ENCODE data around the gene CD300C.
"Not testable (repeated sequence)": the region's sequence is repeated elsewhere in the genome, so short reads cannot be mapped to it uniquely, and the experiment has no call there.

The CD300C gene

GRCh38 chr17:74532115-74532514 lies 13.8 kb downstream of the CD300C start:
- no peak for DNase-seq (ENCODE audit: low read depth in 2 of 2, low spot score in 1 of 2)

DNA sequence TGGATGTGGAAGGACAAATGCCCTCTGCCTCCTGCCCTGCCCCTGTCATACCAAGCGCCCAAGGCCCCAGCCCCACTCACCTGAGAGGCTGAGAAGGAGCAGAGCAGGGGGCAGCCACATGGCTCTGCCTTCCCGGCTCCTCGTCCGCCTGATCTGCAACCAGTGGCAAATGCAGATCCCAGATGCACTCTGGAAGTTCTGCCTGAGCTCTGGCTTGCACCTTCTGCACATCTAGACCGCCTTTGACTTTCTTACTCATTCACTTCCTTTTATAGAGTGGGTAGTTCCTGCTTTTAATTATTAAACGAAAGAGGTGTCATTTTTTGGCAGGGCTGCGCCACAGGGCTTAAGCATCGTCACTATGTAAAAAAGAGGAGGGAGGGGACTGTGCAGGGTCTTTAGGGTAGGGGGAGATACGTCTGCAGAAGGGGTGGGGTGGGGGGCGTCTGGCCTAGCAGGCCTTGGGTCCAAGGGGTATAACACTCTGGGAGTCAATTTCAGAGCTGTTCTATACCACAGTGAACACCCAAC lies 14.6 kb downstream of the CD300C start, which contains the start of gene CD300LB:
CD300LB (minus strand) TSS at position 245 of the 531 bp plus-strand sequence; CDS start at position 120, 125 bp downstream.
- no peak for DNase-seq (ENCODE audit: low read depth in 2 of 2, low spot score in 1 of 2)

DNA sequence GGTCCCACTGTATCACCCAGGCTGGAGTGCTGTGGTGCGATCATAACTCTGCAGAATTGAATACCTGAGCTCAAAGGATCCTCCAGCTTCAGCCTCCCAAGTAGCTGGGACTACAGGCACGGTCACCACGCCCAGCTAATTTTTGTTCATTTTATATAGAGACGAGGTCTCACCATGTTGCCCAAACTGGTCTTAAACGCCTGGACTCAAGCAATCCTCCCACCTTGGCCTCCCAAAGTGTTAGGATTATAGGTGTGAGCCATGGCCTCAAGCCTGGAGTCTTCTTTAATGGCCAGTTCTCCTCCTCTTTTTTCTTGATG lies 15.1 kb downstream of the CD300C start:
- no peak for DNase-seq (ENCODE audit: low read depth in 2 of 2, low spot score in 1 of 2)

DNA sequence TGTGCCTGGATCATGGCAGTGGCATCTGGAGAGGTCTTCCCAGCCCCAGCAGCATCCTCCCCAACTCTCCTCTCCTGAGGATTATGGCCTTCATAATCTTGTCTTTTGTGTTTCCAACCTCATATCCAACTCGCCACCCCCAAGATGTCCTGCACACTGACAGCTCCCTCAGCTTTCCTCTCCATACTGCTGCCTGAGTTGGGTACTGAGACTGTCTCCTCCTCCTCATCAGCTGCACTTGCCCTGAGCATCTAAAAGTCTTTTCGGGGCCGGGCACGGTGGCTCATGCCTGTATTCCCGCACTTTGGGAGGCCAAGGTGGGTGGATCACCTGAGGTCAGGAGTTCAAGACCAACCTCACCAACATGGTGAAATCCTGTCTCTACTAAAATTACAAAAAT lies 16.7 kb downstream of the CD300C start:
- no peak for DNase-seq (ENCODE audit: low read depth in 2 of 2, low spot score in 1 of 2)

- DNase-seq (ENCODE audit: low read depth in 2 of 2, low spot score in 1 of 2): no peak
These were observed 17.3 kb downstream of the CD300C start for GRCh38 chr17:74528491-74529199.

GRCh38 chr17:74527756-74528155 lies 18.2 kb downstream of the CD300C start:
- DNase-seq (ENCODE audit: low read depth in 2 of 2, low spot score in 1 of 2): no peak

DNA sequence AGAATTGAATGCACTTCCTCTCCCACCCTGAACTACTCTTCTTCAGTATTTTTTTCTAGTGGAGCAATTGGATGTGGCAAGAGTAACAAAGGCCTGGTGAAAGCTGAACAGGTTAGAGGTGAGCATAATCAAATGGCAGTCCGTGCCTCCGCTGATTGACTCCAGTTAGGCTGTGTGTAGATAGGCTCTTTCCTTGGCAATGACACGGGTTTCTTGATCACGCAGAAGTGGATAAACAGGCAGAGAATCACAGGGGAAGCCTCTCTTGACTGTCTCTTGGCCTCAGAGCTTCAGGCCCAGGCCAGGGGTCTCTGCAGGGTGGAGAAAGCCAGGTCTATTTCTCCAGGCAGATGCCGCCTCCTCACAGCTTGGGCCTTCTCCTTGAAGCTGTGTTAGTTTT lies 18.8 kb downstream of the CD300C start:
- no peak for DNase-seq (ENCODE audit: low read depth in 2 of 2, low spot score in 1 of 2)

- no peak for DNase-seq (ENCODE audit: low read depth in 2 of 2, low spot score in 1 of 2)
These were observed 19.2 kb downstream of the CD300C start for GRCh38 chr17:74526681-74527080.

DNA sequence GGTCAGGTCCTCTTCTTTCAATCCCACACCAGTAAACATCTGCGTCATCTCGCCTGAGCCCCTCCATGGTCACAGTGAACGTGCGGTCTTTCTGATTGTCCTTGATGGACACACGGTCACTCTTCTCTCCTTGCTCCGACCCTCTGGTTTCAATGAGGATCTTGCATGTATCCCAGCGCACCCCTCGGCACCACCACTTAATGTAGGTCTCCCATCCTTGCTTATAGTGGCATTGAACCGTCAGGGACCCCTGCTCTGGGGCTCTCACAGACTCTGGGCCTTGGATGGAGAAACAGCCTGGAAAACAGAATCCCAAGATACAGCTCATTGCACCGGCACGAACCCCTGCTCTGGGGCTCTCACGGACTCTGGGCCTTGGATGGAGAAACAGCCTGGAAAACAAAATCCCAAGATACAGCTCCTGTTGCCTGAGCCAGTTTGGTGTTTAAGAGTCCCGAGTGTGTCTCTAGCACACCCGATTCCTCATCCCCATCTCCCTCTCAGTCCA lies 20.1 kb downstream of the CD300C start:
- DNase-seq (ENCODE audit: low read depth in 2 of 2, low spot score in 1 of 2): no peak

DNA sequence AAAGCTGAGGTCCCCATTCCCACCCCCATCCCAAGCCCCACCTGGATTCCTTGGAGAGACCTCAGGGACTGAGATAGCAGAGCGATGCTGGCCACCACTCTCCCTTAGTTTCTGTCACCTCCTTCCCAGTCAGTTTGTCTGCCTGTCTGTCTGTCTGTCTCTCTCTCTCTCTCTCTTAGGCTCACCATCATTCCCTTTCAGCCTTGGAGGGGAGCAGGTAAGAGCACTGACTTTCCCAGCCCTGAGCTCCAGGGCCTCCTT lies 20.5 kb downstream of the CD300C start:
- DNase-seq (ENCODE audit: low read depth in 2 of 2, low spot score in 1 of 2): no peak

DNA sequence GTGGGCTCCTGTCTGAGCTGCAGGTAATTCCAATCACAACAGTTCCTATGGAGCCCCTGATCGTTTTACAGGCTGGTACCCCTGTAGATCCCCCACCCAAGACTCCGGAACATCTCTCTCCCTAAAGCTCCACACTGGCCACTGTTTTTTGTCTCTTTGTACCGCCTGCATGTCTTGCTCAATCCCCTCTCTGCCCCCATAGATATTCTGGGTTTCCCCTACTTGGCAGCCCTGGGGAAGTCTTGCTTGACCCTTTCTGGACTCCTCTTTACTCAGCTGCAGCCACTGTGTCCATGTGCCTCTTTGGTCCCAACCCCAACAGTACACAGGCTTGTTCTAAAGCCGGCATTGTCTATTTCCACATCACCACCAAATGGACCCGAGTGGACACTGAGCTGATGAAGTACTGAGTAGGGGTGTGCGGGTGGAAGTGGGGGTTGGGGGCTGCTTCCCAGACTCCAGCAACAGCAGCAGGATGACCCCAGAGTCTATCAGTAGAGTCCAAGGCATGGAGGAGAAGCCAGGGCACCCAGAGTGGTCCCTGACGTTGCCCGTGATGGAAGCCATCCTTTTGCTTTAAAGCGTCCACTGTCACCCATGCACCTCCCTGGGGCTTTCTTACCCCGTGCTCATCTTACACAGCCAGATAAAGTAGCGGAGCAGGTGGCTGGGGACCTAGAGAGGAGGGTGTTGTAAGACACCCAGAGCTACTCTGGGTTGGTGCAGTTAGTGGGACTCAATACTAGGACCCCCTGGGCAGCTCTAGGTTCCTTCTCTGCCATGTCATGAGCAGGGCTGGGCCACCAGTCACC lies 21.1 kb downstream of the CD300C start:
- DNase-seq (ENCODE audit: low read depth in 2 of 2, low spot score in 1 of 2): no peak

- DNase-seq (ENCODE audit: low read depth in 2 of 2, low spot score in 1 of 2): no peak
These were observed 22.6 kb downstream of the CD300C start for GRCh38 chr17:74523308-74523707.

DNA sequence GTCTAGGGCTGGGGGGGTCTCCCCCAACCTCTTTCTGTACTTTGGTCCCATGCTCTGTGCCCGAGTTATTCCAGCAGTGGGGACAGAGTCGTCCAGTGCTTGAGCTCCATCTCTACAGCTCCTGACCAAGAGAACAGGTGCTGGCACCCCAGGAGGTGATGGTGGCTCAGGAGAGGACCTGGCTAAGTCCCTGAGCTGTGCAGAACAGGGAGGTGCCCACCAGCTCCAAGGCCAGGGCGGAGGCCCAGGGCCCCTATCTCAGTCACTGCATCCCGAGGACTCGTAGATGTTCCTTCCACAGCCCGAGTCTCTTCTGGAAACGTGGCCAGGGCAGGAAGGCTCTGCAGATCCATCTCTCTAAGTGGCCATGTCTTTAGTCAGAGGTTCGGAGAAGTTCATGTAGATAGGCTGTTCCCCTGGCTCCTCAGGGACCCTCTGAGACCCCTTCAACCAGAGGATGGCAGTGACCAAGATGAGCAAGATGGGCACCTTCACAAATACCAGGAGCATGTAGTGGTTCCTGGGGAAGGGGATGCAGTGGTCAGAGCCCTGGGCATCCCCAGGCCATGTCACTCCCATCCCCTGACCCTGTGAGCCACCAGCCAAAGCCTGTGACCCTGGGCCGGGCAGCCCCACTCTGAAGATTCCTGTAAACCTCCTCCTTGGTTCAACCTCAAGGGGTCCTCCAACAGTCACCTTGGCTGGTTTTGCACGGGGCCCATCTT lies 23.4 kb downstream of the CD300C start:
- no peak for DNase-seq (ENCODE audit: low read depth in 2 of 2, low spot score in 1 of 2)

GRCh38 chr17:74521701-74522201 lies 24.2 kb downstream of the CD300C start:
- DNase-seq (ENCODE audit: low read depth in 2 of 2, low spot score in 1 of 2): no peak

GRCh38 chr17:74520790-74521480 lies 25.0 kb downstream of the CD300C start:
- DNase-seq (ENCODE audit: low read depth in 2 of 2, low spot score in 1 of 2): no peak

- no peak for DNase-seq (ENCODE audit: low read depth in 2 of 2, low spot score in 1 of 2)
These were observed 25.9 kb downstream of the CD300C start for GRCh38 chr17:74520016-74520434.

DNA sequence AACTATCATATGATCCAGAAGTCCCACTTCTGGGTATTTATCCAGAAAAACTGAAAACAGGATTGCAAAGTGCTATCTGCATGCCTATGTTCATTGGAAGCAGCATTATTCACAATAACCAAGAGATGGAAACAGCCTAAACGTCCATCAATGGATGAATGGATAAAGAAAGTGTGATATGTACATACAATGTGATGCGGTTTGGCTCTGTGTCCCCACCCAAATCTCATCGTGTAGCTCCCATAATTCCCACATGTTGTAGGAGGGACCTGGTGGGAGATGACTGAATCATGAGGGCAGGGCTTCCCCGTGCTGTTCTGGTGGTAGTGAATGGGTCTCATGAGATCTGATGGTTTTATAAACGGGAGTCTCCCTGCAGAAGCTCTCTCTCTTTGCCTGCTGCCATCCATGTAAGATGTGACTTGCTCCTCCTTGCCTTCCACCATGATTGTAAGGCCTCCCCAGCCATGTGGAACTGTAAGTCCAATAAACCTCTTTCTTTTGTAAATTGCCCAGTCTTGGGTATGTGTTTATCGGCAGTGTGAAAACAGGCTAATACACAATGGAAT lies 27.4 kb downstream of the CD300C start:
- not testable (repeated sequence) for DNase-seq (ENCODE audit: low read depth in 2 of 2, low spot score in 1 of 2)

DNA sequence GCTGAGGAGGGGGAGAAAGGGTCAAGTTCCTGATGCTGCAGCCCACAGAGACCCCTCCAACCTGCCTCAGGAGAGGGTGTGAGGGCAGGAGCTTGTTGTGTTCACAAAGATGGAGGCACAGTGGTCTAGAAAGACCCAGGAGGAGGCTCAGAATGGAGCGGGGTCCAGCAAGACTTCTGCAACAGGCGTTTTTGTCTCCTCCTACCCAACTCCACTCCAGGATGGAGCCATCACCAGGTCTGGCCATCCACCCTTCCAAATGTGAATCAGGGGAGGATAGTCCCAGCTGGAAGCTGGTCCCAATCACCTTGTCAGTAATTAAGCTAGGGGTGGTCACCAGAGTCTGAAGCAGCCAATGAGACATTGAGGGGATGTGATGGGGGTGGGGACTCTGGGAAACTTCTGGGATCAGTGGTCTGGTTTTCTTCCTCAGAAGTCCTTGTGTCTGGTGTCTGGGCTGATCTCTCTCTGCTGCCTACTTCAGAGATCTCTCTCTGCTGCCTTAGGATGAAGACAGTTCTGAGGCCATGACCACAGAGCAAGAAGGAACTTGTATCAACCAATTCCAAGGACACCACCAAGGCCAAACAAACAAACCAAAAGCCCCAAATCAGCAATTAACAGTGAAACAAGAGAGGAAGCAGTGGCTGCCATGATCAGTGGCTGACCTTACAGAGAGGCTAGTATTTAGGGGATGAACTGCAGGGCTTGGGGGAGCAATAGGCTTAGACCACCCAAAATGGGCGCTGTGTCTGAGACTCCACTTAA lies 29.2 kb downstream of the CD300C start:
- DNase-seq (ENCODE audit: low read depth in 2 of 2, low spot score in 1 of 2): no peak

- DNase-seq (ENCODE audit: low read depth in 2 of 2, low spot score in 1 of 2): no peak
These were observed 30.0 kb downstream of the CD300C start for GRCh38 chr17:74515941-74516340.

Data from stimulated activated CD8-positive, alpha-beta memory T cell treated with anti-CD3 and anti-CD28 coated beads, Interleukin-4, amount 100 ng/mL, for 4 hours (primary cell).